GM19239 (cell line): ENCODE measurements around the gene METRNL.

Source experiments
- DNase-seq: peaks from one replicate; pipeline ENCODE4 v3.0.0; 2011; ENCODE audit warnings: low spot score; ENCODE audit not compliant: insufficient read length
- FAIRE-seq: peaks from 2 replicates; lab custom pipeline; 2011; peaks lifted over from hg19 to GRCh38; lab: Jason Lieb, UNC

Gene METRNL

DNA sequence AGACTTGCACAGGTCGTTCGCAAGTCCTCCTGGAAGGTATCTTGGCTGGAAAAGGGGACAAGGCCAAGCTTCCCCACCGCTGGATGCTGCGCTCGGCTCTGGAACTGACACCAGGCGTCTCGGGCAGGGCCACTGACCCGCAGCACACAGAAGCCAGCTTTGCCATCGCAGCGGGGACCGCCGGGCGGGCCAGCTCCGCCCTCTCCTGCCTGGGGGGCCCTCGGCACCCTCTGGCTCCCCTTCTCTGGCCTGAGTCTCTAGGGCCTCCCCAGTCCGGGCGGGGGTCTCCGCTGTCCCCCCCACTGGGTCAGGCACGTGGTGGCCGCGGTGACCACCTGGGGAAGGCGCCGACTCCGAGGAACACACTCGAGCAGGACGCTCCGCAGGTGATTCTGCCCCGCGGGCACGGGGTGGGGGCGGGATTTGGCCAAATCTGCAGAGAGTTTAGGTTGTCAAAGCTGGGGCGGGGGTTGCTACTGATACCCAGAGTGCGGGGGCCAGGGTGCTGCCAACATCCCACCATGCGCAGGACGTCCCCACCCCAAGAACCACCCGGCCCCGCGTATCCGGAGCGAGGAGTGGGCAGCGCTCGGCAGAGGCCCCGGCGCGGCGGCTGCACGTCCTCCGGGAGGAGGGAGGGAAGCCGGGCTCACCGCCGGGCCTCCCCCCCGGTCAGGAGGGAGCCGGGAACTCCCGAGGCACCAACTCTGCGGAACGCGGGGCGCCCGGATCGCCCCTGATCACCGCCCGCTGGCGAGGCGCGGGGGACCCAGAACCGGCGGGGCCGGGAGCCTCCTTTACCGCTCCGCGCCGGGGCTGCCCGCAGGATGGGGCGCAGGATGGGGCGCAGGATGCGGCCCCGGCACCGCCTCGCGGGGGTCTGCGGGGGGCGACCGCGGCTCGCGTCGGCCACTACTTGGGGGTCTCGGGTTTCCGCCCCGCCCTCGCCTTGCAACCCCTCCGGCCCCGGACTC lies 744 bp upstream of the METRNL start:
- no peak for DNase-seq
- no peak for FAIRE-seq

GRCh38 chr17:83079766-83080578 lies 563 bp downstream of the METRNL start:
- FAIRE-seq (no peak), DNase-seq (no peak)

DNA sequence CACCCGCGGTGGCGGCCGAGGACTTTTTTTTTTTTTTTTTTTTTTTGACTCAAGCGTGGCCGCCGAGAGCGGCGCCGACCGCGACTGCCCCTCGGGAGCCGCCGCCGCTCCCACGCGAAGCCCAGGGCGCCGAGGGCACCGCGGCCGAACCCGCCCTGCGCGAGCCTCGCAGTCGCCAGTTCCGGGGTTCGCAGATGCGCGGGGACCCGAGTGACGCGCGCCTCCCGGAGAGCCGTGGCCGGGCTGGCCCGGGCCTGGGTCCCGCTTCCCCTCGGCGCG lies 1.1 kb downstream of the METRNL start:
- DNase-seq, result no peak
- no peak for FAIRE-seq

DNA sequence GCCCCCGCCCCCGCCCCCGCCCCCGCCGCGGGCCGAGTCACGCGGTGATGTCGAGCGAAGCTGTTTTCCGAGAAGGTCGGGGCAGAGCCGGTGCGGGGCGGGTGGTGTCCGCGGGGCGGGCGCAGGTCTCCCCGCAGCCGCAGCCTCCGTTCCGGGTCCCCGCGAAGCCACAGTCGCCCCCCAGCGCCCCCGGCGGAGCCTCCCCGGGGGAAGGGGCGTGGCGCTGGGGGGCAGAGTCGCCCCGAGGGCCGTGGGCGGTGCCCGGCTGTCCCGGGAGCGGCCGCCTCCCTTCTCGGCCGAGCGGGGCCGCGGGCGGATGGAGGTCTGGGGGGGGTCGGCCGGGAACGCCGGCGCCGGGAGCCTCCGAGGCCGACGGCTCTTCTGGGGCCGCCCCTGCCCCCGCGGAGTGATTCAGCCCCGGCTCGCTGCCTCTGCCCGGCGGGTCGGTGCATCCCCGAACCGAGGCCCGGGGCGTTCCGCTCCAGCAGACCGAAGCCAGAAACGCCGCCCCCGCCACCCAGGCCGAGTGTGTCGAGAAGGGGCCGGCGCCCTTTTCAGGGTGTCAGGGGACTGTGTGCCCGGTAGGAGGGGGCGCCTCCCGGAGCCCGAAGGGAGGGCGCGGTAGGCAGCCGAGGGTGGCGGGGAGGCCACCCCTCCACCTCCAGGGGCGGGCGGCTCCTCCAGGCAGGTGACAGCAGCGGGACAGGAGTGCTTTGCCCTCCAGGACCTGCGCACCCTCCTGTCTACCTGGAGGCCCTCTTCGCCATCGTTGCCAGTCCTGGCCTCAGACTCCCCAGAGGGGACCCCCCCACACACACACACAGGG lies 1.7 kb downstream of the METRNL start:
- peak; percentile 78 for DNase-seq
- no peak for FAIRE-seq

DNA sequence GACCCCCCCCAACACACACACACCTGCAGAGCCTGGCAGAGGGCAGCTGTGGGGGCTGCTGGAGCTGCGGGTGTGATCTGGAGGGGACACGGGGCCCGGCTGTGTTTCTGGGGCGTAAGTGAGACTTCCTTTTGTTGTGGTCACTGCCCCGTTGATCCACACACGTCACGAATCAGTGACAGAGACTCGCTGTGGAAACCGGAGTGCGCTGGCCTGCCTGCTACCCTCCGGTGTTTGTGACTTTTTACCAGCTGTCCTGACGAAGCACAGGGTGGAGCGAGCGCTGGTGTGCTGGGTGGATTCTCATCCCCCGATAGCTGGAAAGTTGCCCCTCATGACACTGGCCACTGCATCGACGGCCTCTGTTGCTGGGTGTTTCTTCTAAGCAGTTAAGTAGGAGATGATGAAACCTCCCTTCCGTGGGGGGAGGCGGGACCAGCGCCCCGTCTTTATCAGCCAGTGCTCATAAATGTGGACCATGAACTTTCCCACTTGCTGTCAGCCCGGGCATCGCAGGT lies 2.3 kb downstream of the METRNL start:
- FAIRE-seq (peak; percentile 23), DNase-seq (no peak)

DNA sequence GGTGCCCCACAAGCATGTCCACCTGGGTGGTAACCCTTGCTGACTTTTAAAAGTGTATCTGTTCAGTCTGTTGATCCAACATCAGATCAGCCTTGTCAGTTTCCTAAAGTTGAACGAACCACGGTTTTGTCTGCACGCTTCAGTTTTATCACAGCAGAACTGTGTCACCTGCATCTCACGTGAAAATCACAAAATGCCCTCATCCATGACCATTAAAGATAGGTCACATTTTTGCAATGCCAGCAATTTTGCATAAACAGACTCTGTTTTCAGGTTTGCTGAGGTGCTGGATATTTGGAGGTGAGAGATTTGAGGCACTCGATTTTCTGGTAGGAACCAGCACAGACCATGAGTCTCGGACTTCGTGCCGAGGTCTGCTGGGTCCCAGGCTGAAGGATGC lies 3.0 kb downstream of the METRNL start:
- no peak for FAIRE-seq
- DNase-seq, result no peak

- no peak for FAIRE-seq
- DNase-seq, result no peak
Measured at GRCh38 chr17:83082909-83083367, 3.5 kb downstream of the METRNL start.

GRCh38 chr17:83083368-83084201 lies 4.2 kb downstream of the METRNL start:
- FAIRE-seq, result no peak
- DNase-seq, result no peak

DNA sequence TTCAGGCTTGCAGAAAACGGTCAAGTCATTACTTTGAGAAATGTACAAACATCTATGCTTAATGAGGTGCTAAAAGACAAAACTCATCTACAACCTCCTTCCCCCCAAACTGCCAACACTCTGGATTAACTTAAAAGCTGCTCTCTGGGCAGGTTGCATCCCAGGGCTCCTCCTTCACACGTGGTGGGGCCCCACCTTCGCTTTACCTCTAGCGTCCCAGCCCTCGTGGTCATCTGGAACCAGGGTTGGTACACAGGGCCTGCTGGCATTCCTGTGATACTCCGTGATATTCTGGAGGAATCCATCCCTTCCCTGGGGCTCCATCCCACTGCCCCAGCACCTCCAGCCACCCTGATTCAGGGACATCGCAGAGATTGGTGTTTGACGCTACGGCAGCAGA lies 4.8 kb downstream of the METRNL start:
- FAIRE-seq, result no peak
- no peak for DNase-seq

DNA sequence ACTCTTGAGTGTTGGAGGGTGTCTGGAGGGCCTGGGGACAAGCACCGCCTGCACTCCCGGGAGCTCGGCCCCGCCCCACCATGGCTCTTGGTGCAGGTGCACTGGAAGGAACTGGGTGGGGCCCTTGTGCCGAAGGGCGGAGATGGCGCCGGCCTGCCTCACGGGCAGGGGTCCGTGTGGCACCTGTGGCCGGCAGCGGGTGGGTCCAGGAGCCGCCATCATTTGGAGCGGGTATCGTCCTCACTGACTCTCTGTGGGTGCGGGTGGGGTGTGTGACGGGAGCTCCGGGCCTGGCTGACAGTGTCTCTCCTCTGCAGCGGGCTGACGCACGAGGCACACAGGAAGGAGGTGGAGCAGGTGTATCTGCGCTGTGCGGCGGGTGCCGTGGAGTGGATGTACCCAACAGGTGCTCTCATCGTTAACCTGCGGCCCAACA lies 5.2 kb downstream of the METRNL start:
- DNase-seq (no peak), FAIRE-seq (no peak)

GRCh38 chr17:83085103-83085502 lies 5.7 kb downstream of the METRNL start:
- FAIRE-seq (no peak), DNase-seq (no peak)

DNA sequence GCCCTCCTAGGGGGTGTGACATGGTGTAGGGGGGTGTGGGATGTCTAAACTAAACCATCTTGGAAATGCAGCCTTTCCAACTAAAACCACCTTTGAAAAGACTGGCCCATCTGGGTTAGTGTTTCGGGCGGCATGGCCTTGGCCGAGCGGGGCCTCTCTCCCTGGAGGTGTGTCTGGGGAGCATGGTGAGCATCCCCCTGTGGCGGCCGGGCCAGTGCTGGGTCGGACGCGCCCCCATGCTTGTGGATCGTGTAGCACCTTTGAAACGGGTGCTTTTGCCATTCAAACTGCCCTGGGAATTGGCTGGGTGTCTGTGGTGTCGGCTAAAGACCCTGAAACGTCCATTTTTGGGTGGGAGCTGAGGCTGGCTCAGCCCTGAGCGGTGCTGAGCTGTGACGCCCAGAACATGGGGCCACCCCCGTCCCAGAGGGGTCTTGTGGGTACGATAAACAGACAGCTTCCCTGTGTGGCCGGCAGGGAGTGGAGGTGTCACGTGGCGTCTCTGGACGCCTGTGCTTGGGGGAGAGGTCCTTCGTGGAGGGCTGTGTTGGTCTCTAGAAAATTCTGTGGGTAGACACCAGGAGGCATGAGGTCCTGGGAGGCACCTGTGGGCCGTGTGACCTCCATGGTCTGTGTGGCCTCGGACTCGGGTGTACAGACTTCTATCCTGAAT lies 6.3 kb downstream of the METRNL start:
- no peak for FAIRE-seq

GRCh38 chr17:83086199-83086880 lies 6.9 kb downstream of the METRNL start:
- FAIRE-seq (no peak), DNase-seq (no peak)

More for the DNA sequence above, 6.3 kb downstream of the METRNL start:
- DNase-seq, result no peak

DNA sequence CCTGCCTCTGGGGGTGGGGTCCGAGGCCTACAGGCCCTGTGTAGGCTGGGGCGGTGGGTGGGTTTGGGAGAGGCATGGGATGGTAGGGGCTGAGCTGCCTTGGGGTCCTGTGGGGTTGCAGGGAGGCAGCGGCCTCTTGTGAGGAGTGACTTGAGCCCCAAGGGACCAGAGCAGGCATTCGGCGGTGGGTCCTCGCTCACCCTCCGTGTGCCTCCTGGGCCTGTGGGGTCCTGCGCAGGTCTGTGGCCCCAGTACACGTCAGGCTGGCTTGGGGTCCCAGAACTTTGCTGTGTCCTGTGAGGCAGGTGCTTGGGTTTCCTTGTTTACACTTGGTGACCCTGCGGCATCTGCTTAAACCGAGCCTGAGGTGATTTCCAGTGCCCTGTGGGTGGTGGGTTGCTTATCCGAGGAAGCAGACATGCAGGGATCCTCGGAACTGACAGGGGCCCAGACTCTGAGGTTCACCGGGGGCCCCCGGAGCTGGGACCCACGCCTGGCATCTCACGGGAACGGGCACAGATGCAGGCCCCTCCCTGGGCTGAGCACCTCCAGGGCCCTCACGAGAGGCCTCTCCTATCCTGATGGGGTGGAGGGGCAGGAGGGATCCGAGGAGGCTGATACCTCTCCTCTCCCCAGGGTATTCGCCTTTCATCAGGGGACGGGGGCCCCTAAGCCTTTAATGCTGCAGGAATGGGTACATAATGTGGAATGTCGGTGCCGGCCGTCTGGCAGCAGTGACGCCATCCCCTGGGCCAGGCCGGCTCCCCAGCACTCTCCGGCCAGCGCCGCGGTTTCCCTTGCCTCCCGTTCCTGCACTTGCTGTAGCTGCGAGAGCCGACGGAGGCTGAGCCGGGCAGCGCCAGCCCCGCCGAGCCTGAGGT lies 7.7 kb downstream of the METRNL start:
- DNase-seq, result no peak
- no peak for FAIRE-seq

DNA sequence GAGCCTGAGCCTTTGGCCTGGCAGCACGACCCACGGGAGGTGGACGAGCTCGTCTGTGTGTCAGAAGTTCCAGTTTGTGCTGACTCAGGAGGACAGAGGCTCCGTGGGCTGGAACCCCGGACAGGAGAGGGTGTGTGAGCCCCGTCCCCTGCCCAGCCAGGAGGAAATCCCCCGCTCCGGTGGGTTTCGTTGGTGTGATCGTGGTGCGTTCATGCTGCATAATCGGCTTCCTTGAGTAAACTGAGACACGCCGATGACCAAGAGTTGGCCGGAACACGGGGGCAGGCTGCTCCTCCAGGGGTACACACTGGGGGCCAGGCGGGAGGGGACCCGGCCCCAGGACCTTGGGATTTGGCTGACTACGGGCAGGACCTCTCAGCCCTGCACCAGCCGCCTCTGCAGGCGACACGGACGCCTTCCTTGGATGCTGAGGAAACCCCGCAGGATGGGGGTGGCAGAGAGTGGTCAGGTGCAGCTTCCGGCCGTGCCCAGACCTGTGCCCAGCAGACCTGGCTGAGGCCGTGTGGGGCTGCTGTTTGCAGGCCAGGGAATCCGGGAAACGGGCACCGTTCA lies 8.5 kb downstream of the METRNL start:
- no peak for DNase-seq
- no peak for FAIRE-seq

DNA sequence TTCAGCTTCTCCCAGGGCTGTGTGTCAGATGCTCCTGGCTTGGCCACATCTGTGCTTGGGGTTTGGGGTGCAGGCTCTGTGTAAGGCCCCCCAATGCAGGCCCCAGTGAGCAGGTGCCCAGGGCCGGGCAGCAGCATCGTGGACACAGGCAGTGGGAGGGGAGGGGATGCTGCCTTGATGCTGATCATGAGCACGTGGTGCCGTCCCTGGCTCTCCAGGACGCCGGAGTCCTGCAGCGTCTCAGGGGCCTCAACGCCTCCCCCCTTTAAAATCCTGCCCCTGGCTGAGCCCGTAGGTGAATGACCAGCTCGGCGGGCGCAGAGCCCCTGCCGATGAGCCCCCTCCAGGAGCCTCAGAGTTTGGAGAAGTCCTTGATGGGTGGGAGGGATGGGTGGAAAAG lies 9.0 kb downstream of the METRNL start:
- DNase-seq (no peak), FAIRE-seq (no peak)

GRCh38 chr17:83088909-83089308 lies 9.5 kb downstream of the METRNL start:
- FAIRE-seq (no peak), DNase-seq (no peak)
